ENCODE results near the gene SH3D19.

The SH3D19 gene

GRCh38 chr4:151148261-151148660 is 177.1 kb downstream of the SH3D19 start:
- no peak for TF ChIP-seq SIN3A (IDR thresholded peaks at IDR 0.05; ENCODE audit: borderline replicate concordance, insufficient read depth, low read length)
- no peak for TF ChIP-seq POLR2AphosphoS5 (IDR thresholded peaks at IDR 0.05; ENCODE audit: low read depth, low read length)
- no peak for TF ChIP-seq FOXP2 (optimal IDR thresholded peaks at IDR 0.05; ENCODE audit: borderline replicate concordance, extremely low read depth, extremely low read length, insufficient read depth)
- no peak for TF ChIP-seq REST (IDR thresholded peaks at IDR 0.05; ENCODE audit: insufficient read depth in 1 of 2, low read depth in 2 of 2, low read length in 2 of 2)
- TF ChIP-seq TAF1 (IDR thresholded peaks at IDR 0.05; ENCODE audit: borderline replicate concordance, insufficient read depth, low read length), result no peak

- no peak for TF ChIP-seq SIN3A (IDR thresholded peaks at IDR 0.05; ENCODE audit: borderline replicate concordance, insufficient read depth, low read length)
- no peak for TF ChIP-seq REST (IDR thresholded peaks at IDR 0.05; ENCODE audit: insufficient read depth in 1 of 2, low read depth in 2 of 2, low read length in 2 of 2)
- no peak for TF ChIP-seq POLR2AphosphoS5 (IDR thresholded peaks at IDR 0.05; ENCODE audit: low read depth, low read length)
- TF ChIP-seq TAF1 (IDR thresholded peaks at IDR 0.05; ENCODE audit: borderline replicate concordance, insufficient read depth, low read length), result no peak
- TF ChIP-seq FOXP2 (optimal IDR thresholded peaks at IDR 0.05; ENCODE audit: borderline replicate concordance, extremely low read depth, extremely low read length, insufficient read depth), result no peak
These were observed 178.4 kb downstream of the SH3D19 start for GRCh38 chr4:151147000-151147399.

- TF ChIP-seq REST (IDR thresholded peaks at IDR 0.05; ENCODE audit: insufficient read depth in 1 of 2, low read depth in 2 of 2, low read length in 2 of 2) (no peak), FOXP2 (optimal IDR thresholded peaks at IDR 0.05; ENCODE audit: borderline replicate concordance, extremely low read depth, extremely low read length, insufficient read depth) (no peak), SIN3A (IDR thresholded peaks at IDR 0.05; ENCODE audit: borderline replicate concordance, insufficient read depth, low read length) (no peak), POLR2AphosphoS5 (IDR thresholded peaks at IDR 0.05; ENCODE audit: low read depth, low read length) (no peak), TAF1 (IDR thresholded peaks at IDR 0.05; ENCODE audit: borderline replicate concordance, insufficient read depth, low read length) (no peak)
These were observed 180.9 kb downstream of the SH3D19 start for GRCh38 chr4:151144329-151145072.

GRCh38 chr4:151143811-151144210 is 181.6 kb downstream of the SH3D19 start:
- no peak for TF ChIP-seq SIN3A (IDR thresholded peaks at IDR 0.05; ENCODE audit: borderline replicate concordance, insufficient read depth, low read length)
- no peak for TF ChIP-seq REST (IDR thresholded peaks at IDR 0.05; ENCODE audit: insufficient read depth in 1 of 2, low read depth in 2 of 2, low read length in 2 of 2)
- TF ChIP-seq POLR2AphosphoS5 (IDR thresholded peaks at IDR 0.05; ENCODE audit: low read depth, low read length), result no peak
- TF ChIP-seq TAF1 (IDR thresholded peaks at IDR 0.05; ENCODE audit: borderline replicate concordance, insufficient read depth, low read length), result no peak
- no peak for TF ChIP-seq FOXP2 (optimal IDR thresholded peaks at IDR 0.05; ENCODE audit: borderline replicate concordance, extremely low read depth, extremely low read length, insufficient read depth)

All from PFSK-1 (cell line).